Measurements from ENCODE around the gene C4orf50.

GRCh38 chr4:5964030-5964429, 54.2 kb downstream of the C4orf50 start:
- no peak for TF ChIP-seq SUZ12 (IDR thresholded peaks at IDR 0.05)
- no peak for TF ChIP-seq FOXM1 (IDR thresholded peaks at IDR 0.05; ENCODE audit: borderline replicate concordance)
- no peak for TF ChIP-seq ZNF384 (IDR thresholded peaks at IDR 0.05)
- no peak for TF ChIP-seq TARDBP (IDR thresholded peaks at IDR 0.05)
- no peak for TF ChIP-seq HDGF (IDR thresholded peaks at IDR 0.05; ENCODE audit: borderline replicate concordance)
- TF ChIP-seq ARNT (IDR thresholded peaks at IDR 0.05) = no peak
- TF ChIP-seq PKNOX1 (IDR thresholded peaks at IDR 0.05) = no peak
- TF ChIP-seq CTBP1 (IDR thresholded peaks at IDR 0.05; ENCODE audit: borderline replicate concordance) = no peak
- TF ChIP-seq NFRKB (IDR thresholded peaks at IDR 0.05) = no peak
- TF ChIP-seq BHLHE40 (IDR thresholded peaks at IDR 0.05; ENCODE audit: borderline replicate concordance) = no peak
- no peak for TF ChIP-seq FOXA1 (IDR thresholded peaks at IDR 0.05)
- no peak for TF ChIP-seq LEF1 (IDR thresholded peaks at IDR 0.05; ENCODE audit: borderline replicate concordance)
- no peak for TF ChIP-seq SP1 (IDR thresholded peaks at IDR 0.05)
- TF ChIP-seq ELF4 (IDR thresholded peaks at IDR 0.05) = no peak
